IMR-90 (cell line): ENCODE measurements around the gene TDRD5. TPM values are rescaled to one million over a fixed set of nuclear protein-coding genes. Genes with fewer than 3 reads are reported as not detected.

Experiments
- ATAC-seq: fragments of 200-7000 bp; cut with Tn5 transposase; 2 replicates; pipeline ENCODE4 v1.9.1; 2020; ENCODE audit warnings: low read depth, mild to moderate bottlenecking, moderate library complexity
- BruUV-seq: library from RNA; stranded (reverse); fragments of 400-500 nt; replicated peaks from 2 replicates; lab custom pipeline; 2021; lab: Mats Ljungman, UMichigan
- CTCF ChIA-PET: fragments of 300-600 bp; formaldehyde crosslinking; extraction: SDS; loops from one replicate; lab custom pipeline; 2021; ENCODE audit warnings: antibody characterized with exemption; lab: Yijun Ruan, JAX
- POLR2A ChIA-PET: fragments of 300-600 bp; sonication (Branson Sonifier 250); formaldehyde crosslinking; loops from one replicate; lab custom pipeline; 2022; ENCODE audit warnings: antibody characterized with exemption; ENCODE audit not compliant: unreplicated experiment; lab: Charles Lee
- DNase-seq: peaks from one replicate; pipeline ENCODE4 v3.0.0; 2013
- H2AFZ ChIP-seq: replicated peaks from 2 replicates; pipeline ENCODE3; 2013; ENCODE audit warnings: low read length, mild to moderate bottlenecking; ENCODE audit not compliant: poor library complexity
- H2AK5ac ChIP-seq: 2 replicates; pipeline ENCODE4 v1.6.1; 2013; ENCODE audit warnings: low read depth, low read length, inconsistent platforms
- H2AK9ac ChIP-seq: replicated peaks from 2 replicates; pipeline ENCODE3; 2013; ENCODE audit warnings: mild to moderate bottlenecking, low read depth, low read length, moderate library complexity; ENCODE audit not compliant: poor library complexity
- H2BK120ac ChIP-seq: 2 replicates; pipeline ENCODE4 v1.6.1; 2013; ENCODE audit warnings: low read depth, low read length, inconsistent platforms
- H2BK15ac ChIP-seq: 3 replicates; pipeline ENCODE4 v1.6.1; 2013; ENCODE audit warnings: low read depth, low read length, inconsistent platforms
- H2BK20ac ChIP-seq: 2 replicates; pipeline ENCODE4 v1.6.1; 2013; ENCODE audit warnings: low read depth, mild to moderate bottlenecking, inconsistent platforms, low read length, moderate library complexity
- H2BK5ac ChIP-seq: 2 replicates; pipeline ENCODE4 v1.6.1; 2013; ENCODE audit warnings: mild to moderate bottlenecking, low read depth, low read length, inconsistent platforms; ENCODE audit not compliant: poor library complexity, severe bottlenecking
- H3K14ac ChIP-seq: replicated peaks from 2 replicates; pipeline ENCODE4 v1.6.1; 2013; ENCODE audit warnings: low read depth, low read length, inconsistent platforms
- H3K18ac ChIP-seq: 2 replicates; pipeline ENCODE4 v1.6.1; 2013; ENCODE audit warnings: low read depth, low read length, control low read depth
- H3K23ac ChIP-seq: 2 replicates; pipeline ENCODE4 v1.6.1; 2013; ENCODE audit warnings: low read depth, low read length, inconsistent platforms
- H3K27ac ChIP-seq: 2 replicates; pipeline ENCODE4 v1.5.1; 2013; ENCODE audit warnings: mild to moderate bottlenecking, control low read depth, low read length; ENCODE audit not compliant: insufficient read depth
- H3K27me3 ChIP-seq: 2 replicates; pipeline ENCODE4 v1.6.1; 2013; ENCODE audit warnings: low read length; ENCODE audit not compliant: control insufficient read depth, insufficient read depth
- H3K36me3 ChIP-seq: 2 replicates; pipeline ENCODE4 v1.6.1; 2013; ENCODE audit warnings: low read length, mixed read lengths; ENCODE audit not compliant: control insufficient read depth, insufficient read depth
- H3K4ac ChIP-seq: 2 replicates; pipeline ENCODE4 v1.6.1; 2013; ENCODE audit warnings: low read depth, low read length, inconsistent platforms
- H3K4me1 ChIP-seq: 2 replicates; pipeline ENCODE4 v1.6.1; 2013; ENCODE audit warnings: low read length, mixed read lengths; ENCODE audit not compliant: control insufficient read depth, insufficient read depth
- H3K4me2 ChIP-seq: 2 replicates; pipeline ENCODE4 v1.6.1; 2013; ENCODE audit warnings: low read depth, mild to moderate bottlenecking, control low read depth, low read length, moderate library complexity
- H3K4me3 ChIP-seq: 2 replicates; pipeline ENCODE4 v1.5.1; 2013; ENCODE audit warnings: low read depth, mild to moderate bottlenecking, control low read depth, low read length, moderate library complexity; ENCODE audit not compliant: insufficient read depth
- H3K56ac ChIP-seq: 2 replicates; pipeline ENCODE4 v1.6.1; 2013; ENCODE audit warnings: low read length, inconsistent platforms; ENCODE audit not compliant: insufficient read depth; ENCODE audit errors: extremely low read depth
- H3K79me1 ChIP-seq, 2 experiments: 2 replicates each; pipeline ENCODE4 v1.6.1; 2013; ENCODE audit warnings: low read length in 2 of 2, inconsistent platforms in 1 of 2, low read depth in 1 of 2
- H3K9ac ChIP-seq: 2 replicates; pipeline ENCODE4 v1.6.1; 2013; ENCODE audit warnings: low read depth, low read length, control low read depth
- H3K9me1 ChIP-seq: 2 replicates; pipeline ENCODE4 v1.6.1; 2013; ENCODE audit warnings: low read length, inconsistent platforms; ENCODE audit not compliant: insufficient read depth
- H3K9me3 ChIP-seq: 2 replicates; pipeline ENCODE4 v1.6.1; 2013; ENCODE audit warnings: low read length; ENCODE audit not compliant: control insufficient read depth, insufficient read depth
- H4K20me1 ChIP-seq: 2 replicates; pipeline ENCODE4 v1.6.1; 2013; ENCODE audit warnings: low read length, inconsistent platforms; ENCODE audit not compliant: insufficient read depth
- H4K5ac ChIP-seq: 2 replicates; pipeline ENCODE4 v1.6.1; 2013; ENCODE audit warnings: mild to moderate bottlenecking, low read depth, low read length, control low read depth
- H4K8ac ChIP-seq, 2 experiments: 2 replicates each; pipeline ENCODE4 v1.6.1; 2013; ENCODE audit warnings: low read depth in 2 of 2, low read length in 2 of 2, control low read depth in 1 of 2, inconsistent platforms in 1 of 2
- H4K91ac ChIP-seq: 2 replicates; pipeline ENCODE4 v1.6.1; 2013; ENCODE audit warnings: low read depth, low read length, inconsistent platforms; ENCODE audit not compliant: insufficient read depth
- BHLHE40 ChIP-seq: fragments of 150-350 bp; IDR thresholded peaks from 2 replicates; pipeline ENCODE4 v1.6.1; 2016; ENCODE audit warnings: mild to moderate bottlenecking, low read depth, low read length
- CEBPB ChIP-seq: IDR thresholded peaks from 2 replicates; pipeline ENCODE4 v1.6.1; 2012; ENCODE audit warnings: low read depth, low read length, improper control_type of control experiment
- CHD1 ChIP-seq: IDR thresholded peaks from 2 replicates; pipeline ENCODE4 v1.6.1; 2012; ENCODE audit warnings: low read depth, low read length, improper control_type of control experiment
- CTCF ChIP-seq: conservative IDR thresholded peaks from 2 replicates; pipeline ENCODE4 v1.5.1; 2012; ENCODE audit warnings: mild to moderate bottlenecking, low read depth, low read length, improper control_type of control experiment
- ELK1 ChIP-seq: fragments of 150-350 bp; IDR thresholded peaks from 2 replicates; pipeline ENCODE4 v1.6.1; 2016; ENCODE audit warnings: low read depth, mild to moderate bottlenecking, low read length, moderate library complexity, borderline replicate concordance
- FOS ChIP-seq: fragments of 150-350 bp; IDR thresholded peaks from 2 replicates; pipeline ENCODE4 v1.6.1; 2016; ENCODE audit warnings: low read depth, low read length
- MAFK ChIP-seq: IDR thresholded peaks from 2 replicates; pipeline ENCODE4 v1.6.1; 2012; ENCODE audit warnings: low read depth, low read length, improper control_type of control experiment
- MAZ ChIP-seq: IDR thresholded peaks from 2 replicates; pipeline ENCODE4 v1.6.1; 2012; ENCODE audit warnings: low read depth, mild to moderate bottlenecking, low read length, improper control_type of control experiment, moderate library complexity, borderline replicate concordance
- NFE2L2 ChIP-seq: fragments of 150-350 bp; IDR thresholded peaks from 2 replicates; pipeline ENCODE4 v1.6.1; 2016; ENCODE audit warnings: low read depth, mild to moderate bottlenecking, low read length
- POLR2A ChIP-seq: IDR thresholded peaks from 2 replicates; pipeline ENCODE4 v1.6.1; 2012; ENCODE audit warnings: mild to moderate bottlenecking, low read depth, low read length
- RAD21 ChIP-seq: IDR thresholded peaks from 2 replicates; pipeline ENCODE4 v1.6.1; 2012; ENCODE audit warnings: low read length, improper control_type of control experiment
- RCOR1 ChIP-seq: IDR thresholded peaks from 2 replicates; pipeline ENCODE4 v1.6.1; 2012; ENCODE audit warnings: mild to moderate bottlenecking, low read length, improper control_type of control experiment; ENCODE audit not compliant: insufficient replicate concordance
- RFX5 ChIP-seq: IDR thresholded peaks from 2 replicates; pipeline ENCODE4 v1.8.0; 2012; ENCODE audit warnings: low read depth, mild to moderate bottlenecking, low read length, moderate library complexity
- USF2 ChIP-seq: fragments of 150-350 bp; IDR thresholded peaks from 2 replicates; pipeline ENCODE4 v1.6.1; 2017; ENCODE audit warnings: mild to moderate bottlenecking, antibody characterized with exemption, low read length, low read depth
- WGBS, 2 experiments: methylation state at CpG; one replicate each; pipeline versions ENCODE4 v1.1.5 to v1.1.7; 2013; ENCODE audit warnings: missing lambda C conversion rate in 2 of 2; ENCODE audit not compliant: insufficient read length in 1 of 2; ENCODE audit errors: extremely low coverage in 2 of 2; 5-methylcytosine and 5-hydroxymethylcytosine counted together
- dilution Hi-C: fragments of 300-500 bp; cut with HindIII; formaldehyde crosslinking; loops from one replicate; pipeline ENCODE4 v1.14.3; 2018; ENCODE audit warnings: low sequenced_read_pairs; ENCODE audit not compliant: unreplicated experiment
- in situ Hi-C: fragments of 300-500 bp; cut with MboI; formaldehyde crosslinking; loops from 3 replicates; pipeline ENCODE4 v1.14.3; 2019; ENCODE audit warnings: low sequenced_read_pairs, inconsistent platforms, mixed read lengths
- intact Hi-C: fragments of 100-400 bp; cut with micrococcal nuclease; formaldehyde crosslinking; loops from 2 replicates; pipeline ENCODE4 v1.10.0; 2022
- polyA plus RNA-seq, 3 experiments: library from polyadenylated mRNA; depleted of rRNA; stranded (reverse); fragments of >200 nt; gene quantifications; 2 replicates each; pipeline ENCODE4 v1.2.3, GENCODE V29; 2012; ENCODE audit warnings: low replicate concordance in 1 of 3
- total RNA-seq: library from RNA; depleted of rRNA; stranded (reverse); fragments of >200 nt; gene quantifications from 2 replicates; pipeline ENCODE4 v1.2.3, GENCODE V29; 2012

The TDRD5 gene
- total and polyA plus RNA-seq, 2 of the 4 experiments (the other 2 are of a cell fraction): not detected

GRCh38 chr1:179714159-179714558, 122.5 kb downstream of the TDRD5 start:
- H3K14ac ChIP-seq: no peak overlapping the region
- no peak overlapping the region for H2AFZ ChIP-seq
- H4K91ac ChIP-seq: no peak overlapping the region
- ChIA-PET POLR2A (no interaction called here), CTCF (interaction anchor here (1.0 kb wide), 1 partner anchor 8 kb away, joined by 10 read pairs; no protein-coding TSS in a partner anchor)
- no peak overlapping the region for H3K27ac ChIP-seq
- H3K79me1 ChIP-seq: no peaks in the 10 kb centered on the region
- H3K23ac ChIP-seq: no peak overlapping the region
- dilution Hi-C loops: no loop called here
- H2AK5ac ChIP-seq: no peak overlapping the region
- no peak overlapping the region for H3K4ac ChIP-seq
- in situ Hi-C loops: loop anchor here (25.0 kb wide), 1 partner anchor 448 kb away; the partner anchor contains the start of gene QSOX1
- no peaks in the 10 kb centered on the region for H3K9me1 ChIP-seq
- no peak overlapping the region for H2AK9ac ChIP-seq
- no peak overlapping the region for H2BK120ac ChIP-seq
- H4K8ac ChIP-seq: no peak overlapping the region
- TF ChIP-seq MAFK (no peak), RCOR1 (no peak), CEBPB (no peak), FOS (no peak), NFE2L2 (no peak), USF2 (no peak), CHD1 (no peak), BHLHE40 (no peak), POLR2A (no peak), RFX5 (no peak), ELK1 (no peak), RAD21 (no peak), MAZ (no peak), CTCF (no peak)
- peaks cover 4% of the 10 kb centered on the region for H3K9me3 ChIP-seq
- WGBS, 2 experiments: no CpG with 5 or more reads among the region's 1 CpG
- ATAC-seq (no peak), DNase-seq (no peak)
- no peaks in the 10 kb centered on the region for H3K36me3 ChIP-seq
- H3K4me2 ChIP-seq: no peak overlapping the region
- intact Hi-C loops: no loop called here
- H3K27me3 ChIP-seq: peaks cover 8% of the 10 kb centered on the region
- BruUV-seq: no TSS peak
- H4K5ac ChIP-seq: no peak overlapping the region
- H3K18ac ChIP-seq: no peak overlapping the region
- H2BK15ac ChIP-seq: no peak overlapping the region
- no peak overlapping the region for H3K4me3 ChIP-seq
- H2BK5ac ChIP-seq: no peak overlapping the region
- no peak overlapping the region for H3K56ac ChIP-seq
- H2BK20ac ChIP-seq: no peak overlapping the region
- H3K4me1 ChIP-seq: no peaks in the 10 kb centered on the region
- no peaks in the 10 kb centered on the region for H4K20me1 ChIP-seq
- no peak overlapping the region for H3K9ac ChIP-seq
